Activated CD4-positive, alpha-beta T cell treated with anti-CD3 and anti-CD28 coated beads, Interleukin-2, amount 10 ng/mL, durations not matched to agents 24 days and 14 days (primary cell): Measurements from ENCODE around the gene NADK. TPM values are rescaled to one million over a fixed set of nuclear protein-coding genes. Genes with fewer than 3 reads are reported as not detected.
A peak's percentile ranks its signal among the peaks of the same experiment; 100 is the strongest.
"Not testable (repeated sequence)": the region's sequence is repeated elsewhere in the genome, so short reads cannot be mapped to it uniquely, and the experiment has no call there.

Source experiments
- DNase-seq: peaks from one replicate; pipeline ENCODE4 v3.0.0; 2022
- H3K27ac Mint-ChIP-seq: one replicate; pipeline ENCODE4 v1.8.0; 2022; ENCODE audit warnings: mild to moderate bottlenecking, mixed read lengths
- H3K27me3 Mint-ChIP-seq: one replicate; pipeline ENCODE4 v1.8.0; 2022; ENCODE audit warnings: mixed read lengths
- H3K36me3 Mint-ChIP-seq: one replicate; pipeline ENCODE4 v1.8.0; 2022; ENCODE audit warnings: low read depth, mild to moderate bottlenecking, mixed read lengths
- H3K4me1 Mint-ChIP-seq: one replicate; pipeline ENCODE4 v1.8.0; 2021; ENCODE audit warnings: mixed read lengths
- H3K4me3 Mint-ChIP-seq: one replicate; pipeline ENCODE4 v1.8.0; 2022; ENCODE audit warnings: mild to moderate bottlenecking, moderate library complexity, mixed read lengths
- H3K9me3 Mint-ChIP-seq: one replicate; pipeline ENCODE4 v1.8.0; 2021; ENCODE audit warnings: mixed read lengths
- intact Hi-C: fragments of 100-400 bp; cut with micrococcal nuclease; formaldehyde crosslinking; loops from one replicate; pipeline ENCODE4 v1.15.1; 2023
- total RNA-seq: library from RNA; stranded (reverse); gene quantifications from 2 replicates; pipeline ENCODE4 v1.2.3, GENCODE V29; 2022

The NADK gene
- total RNA-seq, 1 donor from 2014 or later, result 94.5 TPM

DNA sequence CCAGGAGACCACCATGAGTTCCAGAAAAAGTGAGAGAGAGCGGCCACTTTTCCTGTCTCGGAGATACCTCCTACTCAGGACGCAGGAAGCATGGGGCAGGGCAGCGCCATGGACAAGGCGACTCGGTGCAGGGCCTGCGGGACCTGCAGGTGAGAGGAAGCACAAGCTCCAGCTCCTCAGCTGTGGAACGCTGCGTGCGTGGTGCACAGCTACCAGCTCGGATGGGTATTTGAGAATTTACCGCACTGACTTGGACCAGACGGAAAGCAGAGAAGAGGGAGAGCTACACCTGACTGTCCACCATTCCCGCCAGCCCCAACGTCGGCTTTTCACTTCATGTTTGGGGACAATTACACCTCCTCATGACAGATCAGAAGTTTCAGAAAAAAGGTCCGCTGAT, 45.9 kb downstream of the NADK start:
- intact Hi-C loops, result no loop called here
- no peak overlapping the region for H3K27ac Mint-ChIP-seq
- no peaks in the 10 kb centered on the region for H3K27me3 Mint-ChIP-seq
- H3K36me3 Mint-ChIP-seq, result peaks cover 30% of the 10 kb centered on the region
- no peak for DNase-seq
- H3K4me3 Mint-ChIP-seq, result no peak overlapping the region
- H3K4me1 Mint-ChIP-seq, result peaks cover 11% of the 10 kb centered on the region
- H3K9me3 Mint-ChIP-seq, result no peaks in the 10 kb centered on the region

DNA sequence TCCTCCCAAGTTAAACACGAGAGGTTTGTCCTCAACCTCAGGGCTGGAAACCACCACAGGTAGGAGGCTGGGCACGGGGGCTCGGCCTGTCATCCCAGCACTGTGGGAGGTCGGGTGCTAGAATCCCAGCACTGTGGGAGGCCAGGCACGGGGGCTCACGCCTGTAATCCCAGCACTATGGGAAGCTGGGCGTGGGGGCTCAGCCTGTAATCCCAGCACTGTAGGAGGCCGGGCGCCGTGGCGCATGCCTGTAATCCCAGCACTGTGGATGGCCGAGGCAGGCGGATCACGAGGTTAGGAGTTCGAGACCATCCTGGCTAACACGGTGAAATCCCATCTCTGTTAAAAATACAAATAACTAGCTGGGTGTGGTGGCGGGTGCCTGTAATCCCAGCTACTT, 47.4 kb downstream of the NADK start:
- DNase-seq, result no peak
- Mint-ChIP-seq H3K27ac (no peak overlapping the region), H3K4me1 (peaks cover 16% of the 10 kb centered on the region), H3K9me3 (no peaks in the 10 kb centered on the region), H3K4me3 (no peak overlapping the region), H3K27me3 (no peaks in the 10 kb centered on the region), H3K36me3 (peaks cover 26% of the 10 kb centered on the region)
- intact Hi-C loops, result no loop called here

DNA sequence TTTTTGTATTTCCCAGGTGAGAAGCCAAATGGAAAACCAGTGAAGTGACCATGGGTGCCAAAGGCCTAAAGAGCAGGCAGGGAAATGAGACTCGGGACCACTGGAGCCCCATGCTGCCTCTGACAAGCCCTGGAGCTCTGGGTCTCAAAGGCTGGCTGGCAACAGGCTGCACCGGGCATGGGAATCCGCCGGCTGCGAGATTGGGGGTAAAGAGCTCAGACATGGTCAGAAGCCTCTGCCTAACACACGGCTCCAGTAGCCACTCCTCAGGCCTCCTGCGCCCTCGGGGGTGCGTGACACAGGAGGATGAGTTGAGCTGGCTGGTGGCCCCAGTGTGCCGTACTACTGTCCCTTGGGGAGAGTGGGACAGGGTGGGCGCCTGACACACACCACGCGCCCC, 48.0 kb downstream of the NADK start:
- H3K9me3 Mint-ChIP-seq, intact Hi-C loops, H3K27me3 Mint-ChIP-seq, H3K4me3 Mint-ChIP-seq, H3K27ac Mint-ChIP-seq: not testable (repeated sequence)
- peaks cover 21% of the 10 kb centered on the region for H3K36me3 Mint-ChIP-seq
- peak; percentile 27 for DNase-seq
- peaks cover 16% of the 10 kb centered on the region for H3K4me1 Mint-ChIP-seq

DNA sequence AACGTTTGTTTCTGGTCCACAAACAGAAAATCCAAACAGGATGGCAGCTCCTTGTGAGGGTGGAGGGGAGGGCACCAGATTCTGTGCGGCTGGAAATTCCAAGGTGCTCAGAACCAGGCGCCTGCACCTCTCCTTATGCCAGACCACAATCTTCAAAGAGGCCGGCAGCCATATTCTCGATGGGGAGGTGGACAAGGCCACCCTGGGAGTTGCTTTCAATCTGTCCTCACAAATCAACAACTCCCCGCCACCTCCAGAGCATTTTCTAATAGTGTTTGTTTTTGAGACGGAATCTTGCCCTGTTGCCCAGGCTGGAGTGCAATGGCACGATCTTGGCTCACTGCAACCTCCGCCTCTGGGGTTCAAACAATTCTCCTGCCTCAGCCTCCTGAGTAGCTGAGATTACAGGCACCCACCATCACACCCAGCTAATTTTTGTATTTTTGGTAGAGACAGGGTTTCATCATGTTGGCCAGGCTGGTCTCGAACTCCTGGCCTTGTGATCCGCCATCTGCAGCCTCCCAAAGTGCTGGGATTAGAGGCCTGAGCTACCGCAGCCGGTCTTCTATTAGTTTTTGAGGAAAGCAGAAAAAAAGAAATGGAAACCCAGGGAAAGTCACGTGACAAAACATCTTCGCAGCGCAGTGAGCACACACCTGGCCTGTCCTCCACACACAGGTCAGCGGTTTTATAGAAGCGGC, 49.0 kb downstream of the NADK start:
- Mint-ChIP-seq H3K27ac (peak overlapping the region; percentile 89), H3K36me3 (peaks cover 20% of the 10 kb centered on the region), H3K4me3 (peak overlapping the region; percentile 73), H3K4me1 (peaks cover 18% of the 10 kb centered on the region)
- H3K27me3 Mint-ChIP-seq, H3K9me3 Mint-ChIP-seq, intact Hi-C loops: not testable (repeated sequence)
- DNase-seq, result peak; percentile 62

DNA sequence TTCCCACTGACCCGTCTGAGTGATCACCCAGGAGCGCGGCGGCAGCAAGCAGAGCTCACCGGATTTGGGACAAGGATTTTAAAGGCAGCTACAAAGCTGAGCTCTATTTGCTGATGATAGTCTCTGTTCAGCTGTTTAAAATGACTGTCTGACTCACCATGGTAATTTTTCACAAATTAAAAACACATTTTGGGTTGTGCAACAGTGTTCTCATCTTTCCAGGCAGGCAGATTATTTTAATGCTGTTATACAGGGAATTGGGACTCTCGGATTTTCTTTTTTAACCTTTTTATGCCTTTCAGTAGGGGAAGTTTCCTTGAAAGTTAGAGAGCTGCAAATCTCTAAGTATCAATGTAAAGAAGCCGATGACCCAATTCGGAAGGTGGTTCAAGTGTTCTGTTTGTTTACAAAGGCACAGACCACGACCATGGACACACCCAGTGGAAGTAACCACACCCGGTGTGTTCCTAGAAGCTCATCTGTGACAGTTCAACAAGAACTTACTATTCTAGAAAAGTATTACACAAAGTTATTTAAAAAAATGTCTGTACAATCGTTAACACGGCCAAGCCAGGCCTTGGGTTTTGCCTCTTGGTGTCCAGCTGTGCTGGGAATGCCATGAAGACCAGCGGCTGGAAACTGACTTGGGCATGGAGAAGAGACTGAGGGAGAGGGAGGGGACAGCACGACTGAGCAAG, 49.8 kb downstream of the NADK start:
- Mint-ChIP-seq H3K36me3 (peaks cover 20% of the 10 kb centered on the region), H3K4me3 (peak overlapping the region; percentile 73), H3K27ac (peak overlapping the region; percentile 89), H3K4me1 (peaks cover 19% of the 10 kb centered on the region)
- H3K9me3 Mint-ChIP-seq, H3K27me3 Mint-ChIP-seq, intact Hi-C loops: not testable (repeated sequence)
- DNase-seq, result peak; percentile 89

DNA sequence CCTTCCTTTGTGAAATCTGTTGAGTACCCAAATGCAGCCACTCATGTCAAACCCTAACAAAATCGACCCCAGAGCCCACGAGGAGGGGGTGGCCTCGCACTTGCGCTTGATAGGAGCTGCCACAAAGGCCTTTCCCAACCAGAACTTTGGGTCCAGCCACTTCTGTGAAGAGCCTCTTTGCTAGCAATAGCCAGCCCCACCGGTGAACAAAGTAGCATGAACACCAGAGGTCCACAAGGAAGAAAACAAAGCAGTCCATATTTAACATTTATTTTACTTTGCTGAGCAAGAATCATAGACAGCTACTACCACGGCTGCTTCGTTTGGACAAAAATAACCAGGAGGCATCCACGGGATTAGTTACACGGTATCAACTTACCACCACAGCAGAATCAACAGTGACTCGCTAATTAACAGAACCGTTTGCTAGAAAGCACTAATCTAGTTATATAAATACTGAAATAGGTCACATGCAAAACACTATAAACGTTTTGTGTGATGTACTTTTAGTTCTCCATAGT, 51.1 kb downstream of the NADK start:
- H3K4me3 Mint-ChIP-seq, result not testable (repeated sequence)
- H3K36me3 Mint-ChIP-seq, result peaks cover 15% of the 10 kb centered on the region
- peak overlapping the region; percentile 52 for H3K27ac Mint-ChIP-seq

DNA sequence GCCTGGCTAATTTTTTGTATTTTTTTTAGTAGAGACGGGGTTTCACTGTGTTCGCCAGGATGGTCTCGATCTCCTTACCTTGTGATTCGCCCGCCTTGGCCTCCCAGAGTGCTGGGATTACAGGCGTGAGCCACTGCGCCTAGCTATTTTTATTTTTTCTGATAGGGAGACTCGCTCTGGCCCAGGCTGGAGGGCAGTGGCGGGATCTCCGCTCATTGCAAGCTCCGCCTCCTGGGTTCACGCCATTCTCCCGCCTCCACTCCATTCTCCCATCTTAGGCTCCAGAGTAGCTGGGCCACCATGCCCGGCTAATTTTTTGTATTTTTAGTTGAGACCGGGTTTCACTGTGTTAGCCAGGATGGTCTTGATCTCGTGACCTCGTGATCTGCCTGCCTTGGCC, 52.2 kb downstream of the NADK start:
- peaks cover 21% of the 10 kb centered on the region for H3K4me1 Mint-ChIP-seq
- H3K27ac Mint-ChIP-seq, result peak overlapping the region; percentile 75
- H3K9me3 Mint-ChIP-seq, intact Hi-C loops, H3K27me3 Mint-ChIP-seq: not testable (repeated sequence)
- peaks cover 15% of the 10 kb centered on the region for H3K36me3 Mint-ChIP-seq
- peak overlapping the region; percentile 45 for H3K4me3 Mint-ChIP-seq
- peak; percentile 54 for DNase-seq

More for the DNA sequence above, 51.1 kb downstream of the NADK start:
- H3K27me3 Mint-ChIP-seq, intact Hi-C loops, H3K9me3 Mint-ChIP-seq: not testable (repeated sequence)
- DNase-seq, result peak; percentile 56
- H3K4me1 Mint-ChIP-seq, result peaks cover 17% of the 10 kb centered on the region

DNA sequence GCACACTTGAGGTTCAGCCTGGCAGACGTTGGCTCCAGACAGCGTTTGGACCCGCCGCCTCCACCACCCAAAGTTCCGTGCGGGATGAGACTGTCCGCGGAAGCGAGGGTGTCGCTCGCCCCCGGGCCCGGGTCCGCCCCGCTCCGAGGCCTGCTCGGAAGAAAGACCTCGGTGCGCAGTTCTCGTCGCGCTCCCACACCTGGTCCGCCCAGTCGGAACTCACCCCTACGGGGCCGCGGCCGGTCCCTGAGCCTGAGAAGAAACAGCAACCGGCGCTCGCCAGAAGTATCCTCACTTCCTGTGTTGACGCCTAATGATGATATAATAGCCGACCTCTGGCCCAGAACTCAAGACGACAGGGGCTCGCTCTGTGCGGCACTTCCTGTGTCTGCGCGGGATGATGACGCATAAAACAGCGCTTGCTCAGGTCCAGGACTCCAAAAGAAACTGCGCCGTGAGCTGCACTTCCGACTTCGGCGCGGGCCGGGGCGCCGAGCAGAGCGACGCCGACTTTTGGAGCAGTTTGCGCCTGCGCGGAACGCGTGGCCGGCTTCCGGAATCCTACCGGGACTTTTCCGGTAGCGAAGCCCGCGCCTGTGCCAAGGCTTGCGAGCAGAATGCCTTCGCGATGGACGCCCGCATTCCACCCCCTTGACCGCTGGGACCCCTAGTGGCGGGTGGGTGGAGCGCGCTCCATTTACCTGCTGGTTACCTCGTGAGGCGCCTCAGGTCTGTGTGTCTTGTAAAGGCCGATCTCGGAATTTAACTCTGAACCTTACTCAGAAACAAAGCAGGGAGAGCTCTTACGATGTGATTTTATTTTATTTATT, 54.0 kb downstream of the NADK start, which contains the start of gene CDK11A:
Gene CDK11A (minus strand): TSS at position 323 of the 830 bp plus-strand sequence. CDS start 1,539 bp downstream, outside the sequence.
- H3K36me3 Mint-ChIP-seq, result peaks cover 24% of the 10 kb centered on the region
- intact Hi-C loops, H3K27me3 Mint-ChIP-seq, H3K9me3 Mint-ChIP-seq: not testable (repeated sequence)
- H3K4me1 Mint-ChIP-seq, result peaks cover 17% of the 10 kb centered on the region
- DNase-seq, result peak; percentile 99
- peak within 1 kb of the TSS; percentile 97 for H3K27ac Mint-ChIP-seq
- peak within 1 kb of the TSS; percentile 93 for H3K4me3 Mint-ChIP-seq

DNA sequence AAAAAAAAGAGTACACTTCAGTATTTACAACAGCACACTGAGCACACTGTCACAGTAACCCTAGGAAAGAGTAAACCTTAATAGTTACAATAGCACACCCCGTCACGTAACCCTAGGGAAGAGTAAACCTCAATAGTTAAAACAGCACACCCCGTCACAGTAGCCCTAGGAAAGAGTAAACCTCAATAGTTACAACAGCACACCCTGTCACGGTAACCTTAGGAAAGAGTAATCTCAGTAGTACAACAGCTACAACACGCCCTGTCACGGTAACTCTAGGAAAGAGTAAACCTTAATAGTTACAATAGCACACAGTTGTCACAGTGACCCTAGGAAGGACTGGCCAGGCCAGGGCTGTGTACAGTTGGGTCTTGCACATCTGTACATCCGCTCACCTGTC, 57.1 kb downstream of the NADK start:
- H3K9me3 Mint-ChIP-seq, result no peaks in the 10 kb centered on the region
- H3K4me3 Mint-ChIP-seq, result no peak overlapping the region
- H3K27me3 Mint-ChIP-seq, result peaks cover 3% of the 10 kb centered on the region
- intact Hi-C loops, result no loop called here
- H3K27ac Mint-ChIP-seq, result no peak overlapping the region
- H3K36me3 Mint-ChIP-seq, result peaks cover 29% of the 10 kb centered on the region
- peaks cover 8% of the 10 kb centered on the region for H3K4me1 Mint-ChIP-seq
- peak; percentile 48 for DNase-seq

DNA sequence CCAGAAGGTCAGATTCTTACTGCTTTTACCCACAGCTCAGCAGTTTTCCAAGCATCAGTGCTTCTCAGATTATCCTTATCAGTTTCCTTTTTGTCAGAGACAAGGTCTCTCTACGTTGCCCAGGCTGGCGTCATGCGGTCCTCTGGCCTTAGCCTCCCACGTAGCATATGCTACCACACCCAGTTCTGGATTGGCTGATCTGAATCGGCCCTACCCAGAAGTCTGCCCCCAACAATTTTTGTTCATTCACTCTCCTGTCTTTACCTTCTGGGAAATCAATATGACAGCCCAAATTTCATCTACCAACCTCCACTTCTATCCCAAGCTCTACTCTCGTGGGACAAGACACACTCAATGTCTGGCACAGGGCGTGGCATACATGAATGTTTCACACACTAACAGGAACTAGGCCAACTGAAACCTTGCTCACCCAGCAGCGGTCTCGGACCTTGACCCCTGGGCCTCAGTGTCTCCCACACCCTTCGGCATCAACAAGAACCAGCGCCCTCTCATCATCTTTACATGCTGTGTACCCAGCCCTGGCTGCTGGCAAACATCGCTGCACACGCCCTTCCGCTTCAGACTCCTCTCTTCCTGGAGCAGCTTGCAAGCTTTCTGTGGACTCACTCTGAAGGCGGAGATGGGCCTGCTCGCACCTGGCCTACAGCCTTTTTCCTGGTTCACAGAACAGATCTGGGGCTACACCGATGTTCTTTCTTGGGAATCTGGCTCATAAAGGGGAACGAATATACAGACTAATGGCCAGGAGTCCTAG, 63.0 kb downstream of the NADK start:
- H3K9me3 Mint-ChIP-seq, H3K27ac Mint-ChIP-seq, H3K4me1 Mint-ChIP-seq, H3K4me3 Mint-ChIP-seq, intact Hi-C loops, H3K27me3 Mint-ChIP-seq: not testable (repeated sequence)
- H3K36me3 Mint-ChIP-seq, result peaks cover 28% of the 10 kb centered on the region
- peak; percentile 46 for DNase-seq

DNA sequence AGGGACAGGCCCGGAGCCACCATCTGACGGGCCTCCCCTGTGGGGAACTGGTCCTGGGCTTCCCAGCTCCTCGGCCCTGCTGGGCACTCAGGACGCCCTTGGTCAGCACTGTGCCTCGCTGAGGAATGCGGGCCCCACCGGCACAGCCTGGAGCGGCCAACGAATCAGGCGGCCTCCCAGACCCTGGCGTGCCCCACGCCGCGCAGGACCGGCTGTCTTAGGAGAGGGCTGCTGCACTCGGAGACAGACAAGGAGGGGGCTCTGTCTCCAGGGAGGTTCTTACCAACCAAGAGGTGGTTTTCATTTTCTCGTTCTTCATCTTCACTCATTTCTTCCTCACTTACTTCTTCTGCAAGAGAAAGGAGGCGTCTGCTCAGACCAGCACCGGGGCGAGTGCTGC, 70.4 kb downstream of the NADK start:
- H3K4me3 Mint-ChIP-seq, H3K36me3 Mint-ChIP-seq, H3K27me3 Mint-ChIP-seq, H3K9me3 Mint-ChIP-seq, intact Hi-C loops, H3K4me1 Mint-ChIP-seq, H3K27ac Mint-ChIP-seq: not testable (repeated sequence)
- peak; percentile 39 for DNase-seq

DNA sequence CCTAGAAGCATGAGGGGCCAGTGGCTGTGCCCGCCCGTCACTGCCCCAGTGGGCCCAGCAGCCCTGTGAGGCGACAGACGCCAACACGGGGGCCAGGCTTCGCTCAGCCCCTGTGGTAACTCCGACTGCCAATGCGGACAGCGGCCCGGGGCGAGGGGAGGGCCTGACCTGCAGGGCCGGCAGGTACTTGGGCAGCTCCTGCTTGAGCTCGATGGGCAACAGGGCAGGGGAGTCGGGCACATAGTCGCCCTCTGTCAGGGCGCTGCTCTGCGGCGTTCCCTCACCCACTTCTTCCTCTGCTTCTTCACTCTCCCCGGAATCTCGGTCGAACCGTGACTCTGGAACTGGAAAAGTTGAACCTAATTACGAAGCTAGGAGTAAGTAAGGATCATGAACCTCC, 71.0 kb downstream of the NADK start:
- H3K4me1 Mint-ChIP-seq, H3K27ac Mint-ChIP-seq, H3K9me3 Mint-ChIP-seq, H3K4me3 Mint-ChIP-seq, H3K27me3 Mint-ChIP-seq, H3K36me3 Mint-ChIP-seq, intact Hi-C loops: not testable (repeated sequence)
- DNase-seq, result peak; percentile 25

DNA sequence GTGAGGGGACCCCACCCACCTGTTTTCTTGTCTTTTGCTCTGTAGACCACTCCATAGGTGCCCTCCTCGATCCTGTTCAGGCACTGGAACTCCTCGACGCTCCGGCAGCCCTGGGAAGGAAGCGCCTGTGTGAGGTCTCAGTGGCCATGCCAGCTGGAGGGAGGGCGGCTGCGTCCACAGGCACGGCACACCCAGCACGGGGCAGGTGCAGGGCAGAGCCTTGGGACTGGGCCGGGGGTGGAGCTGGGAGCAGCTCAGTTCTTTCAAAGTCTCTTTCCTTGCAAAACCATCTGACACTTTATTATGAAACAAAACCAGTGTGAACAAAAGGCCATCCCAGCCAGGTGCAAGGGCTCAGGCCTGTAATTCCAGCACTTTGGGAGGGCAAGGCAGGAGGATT, 72.6 kb downstream of the NADK start:
- DNase-seq, H3K9me3 Mint-ChIP-seq, H3K27me3 Mint-ChIP-seq, H3K4me1 Mint-ChIP-seq, intact Hi-C loops, H3K27ac Mint-ChIP-seq, H3K4me3 Mint-ChIP-seq, H3K36me3 Mint-ChIP-seq: not testable (repeated sequence)
